HCT116 (cell line): ENCODE measurements around the gene RPL18A. TPM values are rescaled to one million over a fixed set of nuclear protein-coding genes. Genes with fewer than 3 reads are reported as not detected.
A peak's percentile ranks its signal among the peaks of the same experiment; 100 is the strongest.

Experiments used
- ATAC-seq: fragments of 200-7000 bp; cut with Tn5 transposase; 2 replicates; pipeline ENCODE4 v1.9.1; 2020; ENCODE audit warnings: mild to moderate bottlenecking, moderate library complexity
- BruUV-seq: library from RNA; stranded (reverse); fragments of 400-500 nt; replicated peaks from 2 replicates; lab custom pipeline; 2021; lab: Mats Ljungman, UMichigan
- CTCF ChIA-PET: fragments of 300-600 bp; sonication (Branson Sonifier 250); formaldehyde crosslinking; loops from one replicate; lab custom pipeline; 2021; ENCODE audit warnings: antibody characterized with exemption; lab: Charles Lee
- POLR2A ChIA-PET: fragments of 300-600, 350-600 bp; sonication (Branson Sonifier 250); formaldehyde crosslinking; loops from one replicate; lab custom pipeline; 2021; ENCODE audit warnings: antibody characterized with exemption; lab: Charles Lee
- RAD21 ChIA-PET, 2 experiments: fragments of 300-600 bp; sonication (Branson Sonifier 250); formaldehyde crosslinking; loops; one replicate each; lab custom pipeline; 2023; ENCODE audit warnings: low total read pairs in 2 of 2; ENCODE audit not compliant: uncharacterized antibody in 2 of 2, unreplicated experiment in 2 of 2, low non-redundant PET in 1 of 2; lab: Charles Lee
- DNase-seq: peaks from one replicate; pipeline ENCODE4 v3.0.0-alpha.2; 2010; ENCODE audit warnings: low read depth, low spot score
- H2AFZ ChIP-seq: fragments of 200-600 bp; shearing (Covaris generic), sonication (generic); 2 replicates; pipeline ENCODE4 v1.6.1; 2017; ENCODE audit warnings: low read depth, mixed run types, mixed read lengths, antibody characterized with exemption, low read length; ENCODE audit not compliant: poor library complexity, severe bottlenecking
- H3K27ac ChIP-seq: 2 replicates; pipeline ENCODE4 v1.5.1; 2012; ENCODE audit warnings: low read depth, low read length
- H3K27me3 ChIP-seq: fragments of 200-600 bp; sonication (generic); 2 replicates; pipeline ENCODE4 v1.6.1; 2016; ENCODE audit warnings: mixed run types, low read length, mixed read lengths; ENCODE audit not compliant: insufficient read depth
- H3K36me3 ChIP-seq, 2 experiments: fragments of 200-500 bp in 1 of 2; fragments of 200-600 bp in 1 of 2; sonication (Bioruptor generic) in 1 of 2; sonication (generic) in 1 of 2; 2 replicates each; pipeline versions ENCODE4 v1.5.1 to v1.6.1; 2014 to 2016; ENCODE audit warnings: low read length in 2 of 2, inconsistent platforms in 1 of 2, mixed read lengths in 1 of 2, mixed run types in 1 of 2; ENCODE audit not compliant: insufficient read depth in 2 of 2, control insufficient read depth in 1 of 2
- H3K4me1 ChIP-seq, 2 experiments: fragments of 200-600 bp in 1 of 2; sonication (generic) in 1 of 2; 2 replicates each; pipeline versions ENCODE4 v1.5.1 to v1.6.1; 2012 to 2017; ENCODE audit warnings: low read length in 2 of 2, inconsistent platforms in 1 of 2, mild to moderate bottlenecking in 1 of 2, mixed read lengths in 1 of 2, mixed run types in 1 of 2, moderate library complexity in 1 of 2; ENCODE audit not compliant: insufficient read depth in 2 of 2, control insufficient read depth in 1 of 2
- H3K4me2 ChIP-seq: fragments of 200-600 bp; sonication (generic); 2 replicates; pipeline ENCODE4 v1.6.1; 2017; ENCODE audit warnings: mixed run types, low read length, mixed read lengths
- H3K4me3 ChIP-seq, 2 experiments: fragments of 200-600 bp in 1 of 2; sonication (generic) in 1 of 2; replicated peaks in 1 of 2; 2 replicates each; pipeline ENCODE4 v1.5.1; 2011 to 2016; ENCODE audit warnings: low read length in 2 of 2, control low read depth in 1 of 2, low read depth in 1 of 2, mild to moderate bottlenecking in 1 of 2, mixed read lengths in 1 of 2, mixed run types in 1 of 2
- H3K79me2 ChIP-seq: fragments of 200-600 bp; sonication (generic); 2 replicates; pipeline ENCODE4 v1.6.1; 2017; ENCODE audit warnings: mild to moderate bottlenecking, mixed run types, low read length, moderate library complexity, mixed read lengths; ENCODE audit not compliant: insufficient read depth
- H3K9ac ChIP-seq: fragments of 200-600 bp; sonication (generic); 2 replicates; pipeline ENCODE4 v1.6.1; 2016; ENCODE audit warnings: low read length, mixed read lengths
- H3K9me2 ChIP-seq: fragments of 200-600 bp; sonication (generic), shearing (Covaris generic); 2 replicates; pipeline ENCODE4 v1.6.1; 2017; ENCODE audit warnings: mixed run types, mild to moderate bottlenecking, moderate library complexity; ENCODE audit not compliant: insufficient read depth
- H3K9me3 ChIP-seq, 2 experiments: fragments of 200-500 bp in 1 of 2; fragments of 200-600 bp in 1 of 2; sonication (Bioruptor generic) in 1 of 2; sonication (generic) in 1 of 2; 2 replicates each; pipeline ENCODE4 v1.6.1; 2014 to 2017; ENCODE audit warnings: low read length in 2 of 2, mixed read lengths in 2 of 2, inconsistent platforms in 1 of 2, low read depth in 1 of 2, mild to moderate bottlenecking in 1 of 2, mixed run types in 1 of 2, moderate library complexity in 1 of 2; ENCODE audit not compliant: control insufficient read depth in 1 of 2, insufficient read depth in 1 of 2
- H4K20me1 ChIP-seq: fragments of 200-600 bp; sonication (generic), shearing (Covaris generic); 2 replicates; pipeline ENCODE4 v1.6.1; 2017; ENCODE audit warnings: mixed run types, mild to moderate bottlenecking, moderate library complexity; ENCODE audit not compliant: insufficient read depth
- EZH2phosphoT487 ChIP-seq: fragments of 200-600 bp; IDR thresholded peaks from 2 replicates; pipeline ENCODE4 v1.6.1; 2018; ENCODE audit warnings: antibody characterized with exemption, borderline replicate concordance
- JUND ChIP-seq: IDR thresholded peaks from 2 replicates; pipeline ENCODE4 v1.6.1; 2012
- POLR2A ChIP-seq: IDR thresholded peaks from 2 replicates; pipeline ENCODE4 v1.7.0; 2011; ENCODE audit warnings: borderline replicate concordance; ENCODE audit not compliant: insufficient read depth, insufficient read length; ENCODE audit errors: extremely low read depth
- POLR2AphosphoS5 ChIP-seq: IDR thresholded peaks from 2 replicates; pipeline ENCODE4 v1.6.1; 2011; ENCODE audit warnings: mild to moderate bottlenecking, low read depth, low read length, moderate library complexity
- SP1 ChIP-seq: IDR thresholded peaks from 2 replicates; pipeline ENCODE4 v1.6.1; 2012; ENCODE audit warnings: low read depth
- TCF7L2 ChIP-seq: IDR thresholded peaks from 2 replicates; pipeline ENCODE4 v1.7.0; 2011; ENCODE audit warnings: borderline replicate concordance, inconsistent platforms; ENCODE audit not compliant: insufficient read depth, insufficient read length; ENCODE audit errors: extremely low read depth
- ZFX ChIP-seq: fragments of 450-650 bp; IDR thresholded peaks from 2 replicates; pipeline ENCODE4 v1.6.1; 2017
- ZNF274 ChIP-seq: fragments of 200-500 bp; sonication (Bioruptor generic); IDR thresholded peaks from 2 replicates; pipeline ENCODE4 v1.6.1; 2014; ENCODE audit warnings: mild to moderate bottlenecking, low read depth, low read length, inconsistent platforms
- intact Hi-C: fragments of 100-400 bp; cut with micrococcal nuclease; formaldehyde crosslinking; loops from 2 replicates; pipeline ENCODE4 v1.10.0; 2022
- total RNA-seq: library from RNA; stranded (reverse); gene quantifications from one replicate; pipeline ENCODE4 v1.2.1, GENCODE V29; 2021; ENCODE audit not compliant: unreplicated experiment
- TF ChIP-seq, protein P1 (sequence below): IDR thresholded peaks from 2 replicates; pipeline ENCODE4 v1.6.1; 2012
- TF ChIP-seq, protein P2 (sequence below): IDR thresholded peaks from 2 replicates; pipeline ENCODE4 v1.6.1; 2012
- TF ChIP-seq, protein P3 (sequence below): IDR thresholded peaks from 2 replicates; pipeline ENCODE4 v1.6.1; 2012; ENCODE audit warnings: low read depth

Gene RPL18A
- total RNA-seq, 1 experiment from 2014 or later = 3,525 TPM

DNA sequence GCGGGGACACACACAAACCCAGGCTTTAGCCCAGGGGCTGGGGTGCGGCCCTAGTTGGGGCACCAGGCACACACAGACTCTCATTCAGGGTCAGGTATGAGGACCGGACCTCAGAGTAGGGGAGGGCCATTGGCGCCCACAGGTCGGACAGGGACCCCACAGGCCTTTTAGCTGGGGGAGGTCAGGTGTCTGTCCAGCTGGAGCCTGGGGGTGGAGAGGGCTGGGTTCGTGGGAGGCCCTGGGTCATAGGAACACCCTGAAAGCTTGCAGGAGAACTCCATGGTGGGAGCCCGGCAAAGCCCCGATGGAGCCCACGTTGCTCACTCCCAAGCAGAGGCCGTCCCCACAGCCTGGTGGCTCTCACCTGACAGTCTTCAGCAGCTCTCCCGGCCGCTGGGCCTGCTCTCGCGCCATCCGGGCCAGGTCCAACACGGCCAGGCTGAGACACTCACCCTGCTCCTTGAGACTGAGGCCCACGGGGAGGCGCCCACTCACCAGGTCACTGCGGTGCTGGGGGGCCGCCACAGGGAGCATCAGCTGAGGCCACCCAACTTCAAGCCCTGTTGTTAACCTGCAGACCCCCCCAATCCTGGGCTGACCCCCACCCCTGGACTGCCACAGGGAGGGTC is 16.9 kb upstream of the RPL18A start:
- DNase-seq (no peak), ATAC-seq (no peak; the same call in 1 of the 2 replicates)
- RAD21 ChIA-PET = interaction anchor here in 1 of 2 experiments (1.1 kb wide), 1 partner anchor 12 kb away, joined by 4 read pairs; no protein-coding TSS in a partner anchor
- Histone ChIP-seq H3K9me3 (no peaks in the 10 kb centered on the region), H3K4me3 (peak overlapping the region; percentile 83 to 93), H3K79me2 (peaks cover 13% of the 10 kb centered on the region), H3K36me3 (no peaks in the 10 kb centered on the region), H3K27ac (peak overlapping the region; percentile 93), H3K9me2 (no peaks in the 10 kb centered on the region), H3K4me2 (peak overlapping the region; percentile 99), H3K27me3 (no peaks in the 10 kb centered on the region), H4K20me1 (no peaks in the 10 kb centered on the region), H2AFZ (no peak overlapping the region), H3K4me1 (peaks cover 9 to 30% of the 10 kb centered on the region in 2 experiments; a peak in 3 of 4 replicates), H3K9ac (peak overlapping the region; percentile 100)
- TSS peak; percentile 85 for BruUV-seq
- CTCF ChIA-PET = no interaction called here
- POLR2A ChIA-PET = interaction anchor here (1.2 to 3.2 kb wide), 4 partner anchors 12 to 371 kb away, joined by 3 to 18 read pairs (median 6); partner anchors contain the start of genes B3GNT3 and RPL18A
- TF ChIP-seq JUND (no peak), SP1 (no peak), ZFX (peak; percentile 67; the same call in 1 of the 2 replicates), POLR2A (no peak), EZH2phosphoT487 (no peak)
- TF ChIP-seq, protein P1, sequence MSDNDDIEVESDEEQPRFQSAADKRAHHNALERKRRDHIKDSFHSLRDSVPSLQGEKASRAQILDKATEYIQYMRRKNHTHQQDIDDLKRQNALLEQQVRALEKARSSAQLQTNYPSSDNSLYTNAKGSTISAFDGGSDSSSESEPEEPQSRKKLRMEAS = no peak
- intact Hi-C loops = loop anchor here (5.0 kb wide), 1 partner anchor 45 kb away; the partner anchor contains the start of gene B3GNT3

DNA sequence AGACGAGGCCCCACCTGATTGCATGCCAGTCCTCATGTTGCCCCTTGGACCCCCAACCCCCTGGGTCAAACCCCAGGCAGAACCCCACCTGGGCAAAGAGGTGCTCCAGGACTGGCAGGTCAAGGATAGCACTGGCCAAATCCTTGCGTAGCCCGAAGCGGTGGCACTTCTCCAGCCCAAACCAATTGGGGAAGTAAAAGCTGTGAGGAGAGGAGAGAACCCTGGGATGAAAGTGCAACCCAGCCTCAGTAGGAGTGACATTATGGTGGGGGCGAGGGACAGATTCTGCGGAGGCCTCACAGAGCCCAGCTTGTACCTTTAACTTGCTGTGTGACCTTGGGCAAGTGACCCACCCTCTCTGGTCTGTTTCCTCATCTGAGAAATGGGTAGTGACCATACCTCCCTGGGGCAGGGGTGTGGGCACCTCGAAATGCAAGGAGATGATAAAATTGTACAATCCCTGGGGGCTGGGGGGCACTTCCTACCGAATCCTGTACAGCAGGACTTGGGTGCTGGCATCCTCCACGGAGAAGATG is 16.4 kb upstream of the RPL18A start:
- Histone ChIP-seq H3K4me2 (peak overlapping the region; percentile 99), H3K27me3 (no peaks in the 10 kb centered on the region), H3K4me3 (peak overlapping the region; percentile 83 to 93), H3K79me2 (peaks cover 13% of the 10 kb centered on the region), H3K9ac (peak overlapping the region; percentile 100), H3K9me3 (no peaks in the 10 kb centered on the region), H4K20me1 (no peaks in the 10 kb centered on the region), H3K9me2 (no peaks in the 10 kb centered on the region), H3K36me3 (no peaks in the 10 kb centered on the region), H3K27ac (peak overlapping the region; percentile 93; the same call in 1 of the 2 replicates), H3K4me1 (peaks cover 9 to 30% of the 10 kb centered on the region in 2 experiments; a peak in 3 of 4 replicates), H2AFZ (no peak overlapping the region)
- intact Hi-C loops = loop anchor here (5.0 kb wide), 1 partner anchor 46 kb away; the partner anchor contains the start of gene B3GNT3
- no TSS peak for BruUV-seq
- RAD21 ChIA-PET = interaction anchor here in 1 of 2 experiments (0.9 to 1.1 kb wide), 2 partner anchors 13 to 47 kb away, joined by 3 to 4 read pairs; no protein-coding TSS in a partner anchor
- DNase-seq (no peak), ATAC-seq (no peak)
- CTCF ChIA-PET = no interaction called here
- POLR2A ChIA-PET = interaction anchor here (1.5 to 3.2 kb wide), 3 partner anchors 13 to 372 kb away, joined by 3 to 18 read pairs (median 9); partner anchors contain the start of gene RPL18A
- TF ChIP-seq ZFX (no peak), ZNF274 (no peak), POLR2AphosphoS5 (no peak), SP1 (no peak), EZH2phosphoT487 (no peak), TCF7L2 (no peak)
- TF ChIP-seq, protein P2, sequence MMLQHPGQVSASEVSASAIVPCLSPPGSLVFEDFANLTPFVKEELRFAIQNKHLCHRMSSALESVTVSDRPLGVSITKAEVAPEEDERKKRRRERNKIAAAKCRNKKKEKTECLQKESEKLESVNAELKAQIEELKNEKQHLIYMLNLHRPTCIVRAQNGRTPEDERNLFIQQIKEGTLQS = no peak
- TF ChIP-seq, protein P3, sequence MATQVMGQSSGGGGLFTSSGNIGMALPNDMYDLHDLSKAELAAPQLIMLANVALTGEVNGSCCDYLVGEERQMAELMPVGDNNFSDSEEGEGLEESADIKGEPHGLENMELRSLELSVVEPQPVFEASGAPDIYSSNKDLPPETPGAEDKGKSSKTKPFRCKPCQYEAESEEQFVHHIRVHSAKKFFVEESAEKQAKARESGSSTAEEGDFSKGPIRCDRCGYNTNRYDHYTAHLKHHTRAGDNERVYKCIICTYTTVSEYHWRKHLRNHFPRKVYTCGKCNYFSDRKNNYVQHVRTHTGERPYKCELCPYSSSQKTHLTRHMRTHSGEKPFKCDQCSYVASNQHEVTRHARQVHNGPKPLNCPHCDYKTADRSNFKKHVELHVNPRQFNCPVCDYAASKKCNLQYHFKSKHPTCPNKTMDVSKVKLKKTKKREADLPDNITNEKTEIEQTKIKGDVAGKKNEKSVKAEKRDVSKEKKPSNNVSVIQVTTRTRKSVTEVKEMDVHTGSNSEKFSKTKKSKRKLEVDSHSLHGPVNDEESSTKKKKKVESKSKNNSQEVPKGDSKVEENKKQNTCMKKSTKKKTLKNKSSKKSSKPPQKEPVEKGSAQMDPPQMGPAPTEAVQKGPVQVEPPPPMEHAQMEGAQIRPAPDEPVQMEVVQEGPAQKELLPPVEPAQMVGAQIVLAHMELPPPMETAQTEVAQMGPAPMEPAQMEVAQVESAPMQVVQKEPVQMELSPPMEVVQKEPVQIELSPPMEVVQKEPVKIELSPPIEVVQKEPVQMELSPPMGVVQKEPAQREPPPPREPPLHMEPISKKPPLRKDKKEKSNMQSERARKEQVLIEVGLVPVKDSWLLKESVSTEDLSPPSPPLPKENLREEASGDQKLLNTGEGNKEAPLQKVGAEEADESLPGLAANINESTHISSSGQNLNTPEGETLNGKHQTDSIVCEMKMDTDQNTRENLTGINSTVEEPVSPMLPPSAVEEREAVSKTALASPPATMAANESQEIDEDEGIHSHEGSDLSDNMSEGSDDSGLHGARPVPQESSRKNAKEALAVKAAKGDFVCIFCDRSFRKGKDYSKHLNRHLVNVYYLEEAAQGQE = no peak
